Measurements from ENCODE around the gene CREBRF. TPM values are rescaled to one million over a fixed set of nuclear protein-coding genes. Genes with fewer than 3 reads are reported as not detected.
A peak's percentile ranks its signal among the peaks of the same experiment; 100 is the strongest.

Gene CREBRF
- total and polyA plus RNA-seq, 2 experiments from 2014 or later: 2.0 to 3.5 TPM

- Histone ChIP-seq H2AFZ (peak overlapping the region; percentile 88; the same call in 1 of the 2 replicates), H3K27ac (ENCODE audit: low read depth) (no peak overlapping the region), H3K4me2 (no peak overlapping the region), H3K4me1 (ENCODE audit: insufficient read depth) (peaks cover 18% of the 10 kb centered on the region), H3K79me2 (replicated peaks; ENCODE audit: insufficient read depth) (no peaks in the 10 kb centered on the region), H3F3A (replicated peaks; ENCODE audit: low read depth) (no peaks in the 10 kb centered on the region), H3K36me3 (ENCODE audit: insufficient read depth) (no peaks in the 10 kb centered on the region), H3K4me3 (no peak overlapping the region), H4K20me1 (replicated peaks; ENCODE audit: insufficient read depth) (no peaks in the 10 kb centered on the region), H3K9me2 (ENCODE audit: insufficient read depth) (no peaks in the 10 kb centered on the region), H3K27me3 (ENCODE audit: insufficient read depth) (no peaks in the 10 kb centered on the region)
- Mint-ChIP-seq H3K27me3 (ENCODE audit: insufficient read depth, low read depth, poor library complexity) (peaks cover 10% of the 10 kb centered on the region), H3K9me3 (no peaks in the 10 kb centered on the region), H3K27ac (0 out of 2 replicates have a peak overlapping the region, but pooled peaks have one; percentile 6), H3K4me1 (peaks cover 16% of the 10 kb centered on the region), H3K4me3 (no peak overlapping the region), H3K36me3 (ENCODE audit: low read depth) (no peaks in the 10 kb centered on the region)
- DNase-seq (ENCODE audit: low spot score): no peak
- no peak for TF ChIP-seq CREB1 (CRISPR knock-in tag; IDR thresholded peaks at IDR 0.05; ENCODE audit: low read depth)
- ATAC-seq: no peak
Observed at GRCh38 chr5:173053041-173053440, 3.1 kb upstream of the CREBRF start.

- H3K36me3 ChIP-seq (ENCODE audit: insufficient read depth): no peaks in the 10 kb centered on the region
- H2AFZ ChIP-seq: peak overlapping the region; percentile 91
- peak overlapping the region; percentile 77 for H3K4me3 ChIP-seq
- no peaks in the 10 kb centered on the region for H3F3A ChIP-seq (replicated peaks; ENCODE audit: low read depth)
- ATAC-seq: no peak
- no peaks in the 10 kb centered on the region for H3K27me3 ChIP-seq (ENCODE audit: insufficient read depth)
- H3K27ac ChIP-seq (ENCODE audit: low read depth): no peak overlapping the region
- Mint-ChIP-seq H3K27me3 (ENCODE audit: insufficient read depth, low read depth, poor library complexity) (peaks cover 5% of the 10 kb centered on the region), H3K4me3 (peak overlapping the region; percentile 90), H3K4me1 (peaks cover 16% of the 10 kb centered on the region), H3K9me3 (no peaks in the 10 kb centered on the region), H3K36me3 (ENCODE audit: low read depth) (no peaks in the 10 kb centered on the region), H3K27ac (no peak overlapping the region)
- 0 out of 2 replicates have a peak, but pooled peaks cover 3% of the 10 kb centered on the region for H3K79me2 ChIP-seq (replicated peaks; ENCODE audit: insufficient read depth)
- no peaks in the 10 kb centered on the region for H3K9me2 ChIP-seq (ENCODE audit: insufficient read depth)
- peaks cover 21% of the 10 kb centered on the region for H3K4me1 ChIP-seq (ENCODE audit: insufficient read depth)
- no peak for DNase-seq (ENCODE audit: low spot score)
- H4K20me1 ChIP-seq (replicated peaks; ENCODE audit: insufficient read depth): no peaks in the 10 kb centered on the region
- peak overlapping the region; percentile 93 for H3K4me2 ChIP-seq
- TF ChIP-seq ETS1 (IDR thresholded peaks at IDR 0.05): no peak
- TF ChIP-seq ZNF462 (CRISPR knock-in tag; IDR thresholded peaks at IDR 0.05): no peak
- no peak for TF ChIP-seq ZNF114 (CRISPR knock-in tag; IDR thresholded peaks at IDR 0.05)
- no peak for TF ChIP-seq EZH2phosphoT487 (IDR thresholded peaks at IDR 0.05; ENCODE audit: unreplicated experiment)
- TF ChIP-seq NANOG (IDR thresholded peaks at IDR 0.05; ENCODE audit: borderline replicate concordance): no peak
- no peak for TF ChIP-seq ZNF331 (CRISPR knock-in tag; IDR thresholded peaks at IDR 0.05; ENCODE audit: low read depth)
- no peak for TF ChIP-seq REST (IDR thresholded peaks at IDR 0.05; ENCODE audit: unreplicated experiment)
- TF ChIP-seq POLR2AphosphoS5 (IDR thresholded peaks at IDR 0.05; ENCODE audit: low read depth): no peak
- no peak for TF ChIP-seq CREB1 (CRISPR knock-in tag; IDR thresholded peaks at IDR 0.05; ENCODE audit: low read depth)
- TF ChIP-seq EZH2 (IDR thresholded peaks at IDR 0.05; ENCODE audit: low read depth, unreplicated experiment): no peak
- no peak for TF ChIP-seq STAT1 (IDR thresholded peaks at IDR 0.05; ENCODE audit: unreplicated experiment)
Observed at GRCh38 chr5:173055042-173055721, 970 bp upstream of the CREBRF start.
